GM12878 (cell line): ENCODE results near the gene FAM118B. TPM values are rescaled to one million over a fixed set of nuclear protein-coding genes. Genes with fewer than 3 reads are reported as not detected.

Source experiments
- BACH1 ChIP-seq: fragments of 450-650 bp; IDR thresholded peaks from 2 replicates; pipeline ENCODE4 v1.6.1; 2017; ENCODE audit warnings: mild to moderate bottlenecking, borderline replicate concordance
- EP300 ChIP-seq, 2 experiments: fragments of 150-350 bp in 1 of 2; IDR thresholded peaks; 2 replicates each; pipeline ENCODE4 v1.6.1; 2011 to 2012; ENCODE audit warnings: low read depth in 2 of 2, low read length in 2 of 2, borderline replicate concordance in 1 of 2, improper control_type of control experiment in 1 of 2, inconsistent platforms in 1 of 2; ENCODE audit not compliant: control insufficient read depth in 1 of 2
- HDAC2 ChIP-seq: fragments of 200-600 bp; sonication (generic); IDR thresholded peaks from 2 replicates; pipeline ENCODE4 v1.6.1; 2017
- IKZF1 ChIP-seq: fragments of 450-650 bp; conservative IDR thresholded peaks from 2 replicates; pipeline ENCODE4 v1.6.1; 2017; ENCODE audit warnings: antibody characterized with exemption, mild to moderate bottlenecking
- RBBP5 ChIP-seq: fragments of 200-600 bp; sonication (generic); conservative IDR thresholded peaks from 2 replicates; pipeline ENCODE4 v1.6.1; 2016
- REST ChIP-seq: IDR thresholded peaks from 2 replicates; pipeline ENCODE4 v1.6.1; 2012; ENCODE audit warnings: mild to moderate bottlenecking, low read depth, low read length
- SP1 ChIP-seq: IDR thresholded peaks from one replicate; pipeline ENCODE4 v1.6.1; 2011; ENCODE audit warnings: low read depth, low read length
- ZBTB11 ChIP-seq: fragments of 450-650 bp; formaldehyde crosslinking; IDR thresholded peaks from 2 replicates; pipeline ENCODE4 v1.5.0; 2022; ENCODE audit warnings: mild to moderate bottlenecking, missing genetic modification characterization
- ZNF592 ChIP-seq: fragments of 450-650 bp; IDR thresholded peaks from 2 replicates; pipeline ENCODE4 v1.6.1; 2017; ENCODE audit warnings: mild to moderate bottlenecking, moderate library complexity
- polyA plus RNA-seq, 11 experiments: library from polyadenylated mRNA; depleted of rRNA in 4 of 11; unstranded in 6 of 11; stranded (reverse) in 5 of 11; fragments of >200 nt; fragmentation: Nextera tagmentation in 4 of 11; fragmentation: Illumina TruSeq in 1 of 11; extraction: Ambion mirVana in 4 of 11; extraction: Trizol in 1 of 11; gene quantifications; 1 replicate in 1 of 11; 2 replicates in 10 of 11; pipeline versions ENCODE4 v1.2.1 to v1.2.3, GENCODE V29; 2011 to 2016; ENCODE audit warnings: inconsistent platforms in 2 of 11, missing spikeins in 2 of 11, low read depth in 1 of 11
- total RNA-seq, 4 experiments: library from RNA; depleted of rRNA in 3 of 4; stranded (reverse); fragments of >200 nt in 3 of 4; fragmentation: Illumina TruSeq in 1 of 4; extraction: Trizol in 1 of 4; gene quantifications; 2 replicates each; pipeline versions ENCODE4 v1.2.1 to v1.2.3, GENCODE V29; 2013 to 2021

Gene FAM118B
- total and polyA plus RNA-seq, 10 of the 15 experiments (the other 5 are each of a cell fraction or from before 2014, with no cell fraction given), result 12.8 to 29.7 (median 16.5) TPM

GRCh38 chr11:126164781-126165180, 46.8 kb upstream of the FAM118B start (continued):
- TF ChIP-seq SP1 (no peak), EP300 (IDR thresholded peaks at IDR 0.05; ENCODE audit: borderline replicate concordance in 1 of 2, control insufficient read depth in 1 of 2, low read depth in 2 of 2, low read length in 2 of 2) (no peak), BACH1 (no peak), RBBP5 (no peak), HDAC2 (no peak), ZBTB11 (CRISPR knock-in tag) (no peak), REST (no peak), ZNF592 (no peak), IKZF1 (no peak)
